Epithelial cell of esophagus (primary cell): Measurements from ENCODE around the gene TECR.

Source experiments
- DNase-seq: peaks from one replicate; pipeline ENCODE4 v3.0.0; 2010; ENCODE audit warnings: low read depth
- H3K4me3 ChIP-seq: 2 replicates; pipeline ENCODE4 v1.5.1; 2011; ENCODE audit warnings: mild to moderate bottlenecking, low read length, control low read depth
- CTCF ChIP-seq: IDR thresholded peaks from 2 replicates; pipeline ENCODE4 v1.5.1; 2011; ENCODE audit warnings: low read depth, mild to moderate bottlenecking, low read length, control low read depth, inconsistent platforms; ENCODE audit not compliant: insufficient read depth; ENCODE audit errors: missing control alignments

TECR gene

GRCh38 chr19:14556662-14557188 lies 27.3 kb downstream of the TECR start:
- no peak overlapping the region for H3K4me3 ChIP-seq
- DNase-seq, result peak; percentile 84
- TF ChIP-seq CTCF, result peak; percentile 90

- no peak for DNase-seq
- TF ChIP-seq CTCF, result no peak
- H3K4me3 ChIP-seq, result no peak overlapping the region
Measured at GRCh38 chr19:14558370-14559066, 29.1 kb downstream of the TECR start.

- DNase-seq, result no peak
- no peak for TF ChIP-seq CTCF
- H3K4me3 ChIP-seq, result no peak overlapping the region
Measured at GRCh38 chr19:14559916-14560775, 30.8 kb downstream of the TECR start.

GRCh38 chr19:14560776-14561108 lies 31.3 kb downstream of the TECR start:
- no peak for TF ChIP-seq CTCF
- DNase-seq, result no peak
- H3K4me3 ChIP-seq, result no peak overlapping the region

GRCh38 chr19:14561249-14561648 lies 31.9 kb downstream of the TECR start:
- no peak for TF ChIP-seq CTCF
- no peak overlapping the region for H3K4me3 ChIP-seq
- DNase-seq, result no peak

- no peak for TF ChIP-seq CTCF
- DNase-seq, result peak; percentile 46
- H3K4me3 ChIP-seq, result no peak overlapping the region
Measured at GRCh38 chr19:14561847-14562351, 32.5 kb downstream of the TECR start.
